Activated CD8-positive, alpha-beta memory T cell treated with anti-CD3 and anti-CD28 coated beads for 24 hours (primary cell): ENCODE data around the gene PLEKHM2.
"Not testable (repeated sequence)": the region's sequence is repeated elsewhere in the genome, so short reads cannot be mapped to it uniquely, and the experiment has no call there.

Experiments
- DNase-seq: peaks from one replicate; pipeline ENCODE4 v3.0.0-alpha.2; 2020

PLEKHM2 gene

GRCh38 chr1:15676688-15677661 is 7.1 kb upstream of the PLEKHM2 start:
- DNase-seq: peak; percentile 24

GRCh38 chr1:15678578-15678977 is 5.5 kb upstream of the PLEKHM2 start:
- peak; percentile 24 for DNase-seq

DNA sequence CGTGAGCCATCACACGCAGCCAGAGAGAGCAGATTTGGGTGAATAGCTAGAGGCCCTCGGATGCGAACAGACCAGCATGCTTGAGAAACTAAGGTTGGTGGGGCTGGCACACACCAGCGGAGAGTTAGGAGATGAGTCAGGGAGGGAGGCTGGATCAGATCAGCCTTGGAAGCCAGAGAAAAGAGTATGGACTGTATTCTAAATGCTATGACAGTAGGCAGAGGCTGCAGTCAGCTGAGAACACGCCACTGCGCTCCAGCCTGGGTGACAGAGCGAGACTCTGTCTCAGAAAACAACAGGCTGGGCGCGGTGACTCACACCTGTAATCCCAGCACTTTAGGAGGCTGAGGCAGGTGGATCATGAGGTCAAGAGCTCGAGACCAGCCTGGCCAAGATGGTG is 4.0 kb upstream of the PLEKHM2 start:
- no peak for DNase-seq

- DNase-seq: no peak
Observed at GRCh38 chr1:15680561-15681348, 3.4 kb upstream of the PLEKHM2 start.

DNA sequence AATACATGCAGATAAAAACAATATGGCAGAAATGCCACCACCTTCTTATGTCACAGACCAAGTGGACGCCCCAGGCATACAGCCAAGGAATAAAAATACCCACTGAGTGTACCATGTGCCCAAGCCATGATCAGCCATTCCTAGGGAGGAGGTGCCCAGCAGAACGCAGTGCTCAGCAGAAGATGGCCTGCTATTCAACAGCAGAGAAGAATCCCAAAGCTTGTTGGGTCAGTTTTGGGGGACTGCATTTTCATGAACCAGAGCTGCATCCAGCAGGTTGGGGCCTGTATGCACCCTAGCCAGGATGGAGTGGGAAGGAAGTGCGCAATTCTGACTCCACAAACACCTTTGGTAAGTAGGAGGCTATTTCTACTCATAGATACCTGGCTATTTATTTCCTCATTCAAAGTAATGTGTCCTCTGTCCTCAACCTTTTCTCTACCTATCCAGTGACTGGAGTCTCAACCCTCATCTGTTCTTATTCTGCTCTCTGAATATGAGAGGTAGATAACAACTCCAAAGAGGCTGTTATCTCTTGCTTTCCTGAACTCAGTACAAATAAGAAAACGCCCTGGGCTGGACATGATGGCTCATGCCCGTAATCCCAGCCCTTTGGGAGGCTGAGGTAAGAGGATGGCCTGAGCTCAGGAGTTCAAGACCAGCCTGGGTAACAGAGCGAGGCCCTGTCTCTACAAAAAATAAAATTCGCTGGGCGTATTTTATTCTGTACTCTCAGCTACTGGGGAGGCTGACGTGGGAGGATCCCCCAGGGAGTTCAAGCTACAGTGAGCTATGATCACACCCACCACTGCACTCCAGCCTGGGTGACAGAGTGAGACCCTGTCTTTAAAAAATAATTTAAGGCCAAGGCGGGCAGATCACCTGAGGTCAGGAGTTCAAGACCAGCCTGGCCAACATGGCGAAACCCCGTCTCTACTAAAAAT is 2.5 kb upstream of the PLEKHM2 start:
- DNase-seq: no peak

DNA sequence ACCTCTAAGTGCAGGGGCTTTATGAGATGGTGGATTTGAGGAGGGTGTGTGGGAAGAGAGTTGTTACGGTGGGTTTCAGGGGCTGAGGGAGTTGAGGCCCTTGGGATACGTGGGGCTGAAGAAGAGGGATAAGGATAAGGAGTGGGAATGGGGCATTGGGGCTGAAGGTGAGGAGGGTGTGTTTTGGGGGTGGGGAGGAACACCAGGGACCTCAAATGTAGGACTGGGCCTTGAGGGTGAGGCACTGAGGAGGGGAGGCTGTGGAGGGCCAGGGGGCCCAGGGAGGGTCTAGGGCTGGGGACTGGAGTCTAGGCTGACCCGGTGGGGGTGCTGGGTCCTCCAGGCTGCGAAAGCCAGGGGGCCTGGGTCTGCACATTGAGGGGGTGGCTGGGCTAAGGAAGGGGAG is 1.2 kb upstream of the PLEKHM2 start:
- no peak for DNase-seq

GRCh38 chr1:15683345-15684039 is 628 bp upstream of the PLEKHM2 start:
- no peak for DNase-seq

DNA sequence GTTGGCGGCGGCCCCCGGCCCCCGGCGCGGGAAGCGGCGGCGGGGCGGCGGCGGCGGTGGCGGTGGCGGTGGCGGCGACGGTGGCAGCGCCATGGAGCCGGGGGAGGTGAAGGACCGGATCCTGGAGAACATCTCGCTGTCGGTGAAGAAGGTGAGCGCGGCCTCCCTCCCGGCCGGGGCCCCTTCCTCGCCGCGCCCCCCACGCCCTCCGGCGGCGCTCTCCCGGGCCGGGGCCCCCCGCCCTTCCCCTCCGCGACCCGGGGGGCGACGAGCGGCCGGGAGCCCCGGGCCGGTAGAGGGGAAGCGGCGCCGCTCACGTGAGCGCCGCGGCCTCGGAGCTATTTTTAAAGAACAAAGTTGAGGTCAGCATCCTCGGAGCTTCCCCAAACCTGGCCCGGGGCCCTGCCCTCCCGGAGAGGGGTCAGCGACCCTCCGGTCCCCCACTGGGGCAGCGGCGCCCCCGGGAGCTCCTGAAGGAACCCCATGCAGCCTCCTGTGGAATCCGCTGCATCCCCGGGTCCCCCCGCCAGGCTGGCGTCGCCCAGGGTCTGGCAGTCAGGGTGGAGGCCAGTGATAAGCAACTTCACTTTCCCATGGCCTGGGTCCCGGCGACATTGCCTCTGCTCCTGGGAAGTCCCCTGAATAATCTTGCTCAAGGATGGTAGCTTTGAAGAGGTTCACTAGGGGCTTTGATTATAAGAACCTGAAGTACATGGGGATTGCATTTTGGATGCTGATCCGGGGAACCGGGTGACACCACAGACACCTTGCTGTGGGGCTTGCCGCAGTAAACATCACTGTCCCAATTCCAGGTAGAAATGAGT is 560 bp downstream of the PLEKHM2 start:
- peak; percentile 79 for DNase-seq

GRCh38 chr1:15685820-15686219 is 1.7 kb downstream of the PLEKHM2 start:
- DNase-seq: no peak

- DNase-seq: no peak
Observed at GRCh38 chr1:15687446-15687845, 3.3 kb downstream of the PLEKHM2 start.

GRCh38 chr1:15690317-15690716 is 6.2 kb downstream of the PLEKHM2 start:
- DNase-seq: no peak

GRCh38 chr1:15691434-15692032 is 7.4 kb downstream of the PLEKHM2 start:
- no peak for DNase-seq

DNA sequence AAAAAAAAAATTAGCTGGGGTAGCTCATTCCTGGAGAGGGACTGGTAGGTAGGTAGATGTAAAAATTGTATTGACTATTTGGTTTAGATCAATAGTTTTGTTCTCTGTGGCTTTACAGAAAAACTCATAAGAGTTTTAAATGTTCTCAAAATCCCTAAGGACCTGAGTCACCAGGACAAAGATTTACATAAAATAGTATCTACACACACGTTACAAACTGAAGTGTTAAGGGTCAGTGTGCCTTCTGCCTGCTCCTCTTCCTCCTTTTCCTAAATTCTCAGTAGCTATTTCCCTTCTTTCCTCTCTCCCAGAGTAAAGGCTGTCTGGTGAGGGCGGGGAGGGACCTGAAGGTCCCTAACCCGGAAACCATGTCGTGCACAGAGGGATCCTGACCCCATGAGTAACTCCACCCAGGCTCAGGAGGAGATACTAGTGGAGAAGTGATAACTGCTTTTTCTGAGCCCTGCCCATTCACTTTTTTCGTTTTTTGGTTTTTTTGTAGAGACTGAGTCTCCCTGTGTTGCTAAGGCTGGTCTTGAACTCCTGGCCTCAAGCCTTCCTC is 8.1 kb downstream of the PLEKHM2 start:
- DNase-seq: no peak

GRCh38 chr1:15693371-15693770 is 9.3 kb downstream of the PLEKHM2 start:
- no peak for DNase-seq

DNA sequence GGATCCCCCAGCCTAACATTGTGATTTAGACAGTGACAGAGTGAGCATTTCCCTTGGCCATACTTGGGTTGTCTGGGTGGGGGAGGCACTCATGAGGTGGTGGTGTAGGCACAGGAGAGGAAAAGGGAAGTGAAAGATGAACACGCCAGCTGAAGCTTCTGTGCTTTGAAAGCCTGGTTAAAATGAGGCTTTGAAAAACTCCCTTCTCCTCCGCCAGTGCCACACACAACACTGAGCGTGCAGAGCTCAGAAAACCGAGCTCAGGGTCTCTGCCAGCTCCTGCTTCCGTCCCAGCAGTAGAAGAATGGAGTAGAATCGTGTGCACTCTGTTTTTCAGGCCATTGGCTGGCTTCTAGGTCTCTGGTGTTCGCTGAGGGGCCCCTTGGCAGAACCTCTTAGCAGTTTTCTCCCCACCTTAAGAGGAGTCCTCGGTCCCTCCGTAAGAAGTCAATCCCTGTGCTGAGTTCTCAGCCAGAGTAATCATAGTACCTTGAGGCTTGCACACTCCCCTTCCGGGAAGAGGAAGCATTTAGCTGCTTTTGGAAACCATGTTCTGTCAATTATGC is 12.9 kb downstream of the PLEKHM2 start:
- peak; percentile 66 for DNase-seq

GRCh38 chr1:15698201-15698600 is 14.1 kb downstream of the PLEKHM2 start:
- DNase-seq: no peak

DNA sequence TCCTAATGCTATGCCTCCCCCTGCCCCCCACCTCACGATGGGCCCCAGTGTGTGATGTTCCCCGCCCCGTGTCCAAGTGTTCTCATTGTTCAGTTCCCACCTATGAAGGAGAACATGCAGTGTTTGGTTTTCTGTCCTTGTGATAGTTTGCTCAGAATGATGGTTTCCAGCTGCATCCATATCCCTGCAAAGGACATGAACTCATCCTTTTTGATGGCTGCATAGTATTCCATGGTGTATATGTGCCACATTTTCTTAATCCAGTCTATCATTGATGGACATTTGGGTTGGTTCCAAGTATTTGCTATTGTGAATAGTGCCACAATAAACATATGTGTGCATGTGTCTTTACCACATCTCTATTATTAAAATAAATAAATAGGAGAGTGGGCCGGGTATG is 15.2 kb downstream of the PLEKHM2 start:
- not testable (repeated sequence) for DNase-seq

GRCh38 chr1:15700508-15700907 is 16.4 kb downstream of the PLEKHM2 start:
- no peak for DNase-seq

DNA sequence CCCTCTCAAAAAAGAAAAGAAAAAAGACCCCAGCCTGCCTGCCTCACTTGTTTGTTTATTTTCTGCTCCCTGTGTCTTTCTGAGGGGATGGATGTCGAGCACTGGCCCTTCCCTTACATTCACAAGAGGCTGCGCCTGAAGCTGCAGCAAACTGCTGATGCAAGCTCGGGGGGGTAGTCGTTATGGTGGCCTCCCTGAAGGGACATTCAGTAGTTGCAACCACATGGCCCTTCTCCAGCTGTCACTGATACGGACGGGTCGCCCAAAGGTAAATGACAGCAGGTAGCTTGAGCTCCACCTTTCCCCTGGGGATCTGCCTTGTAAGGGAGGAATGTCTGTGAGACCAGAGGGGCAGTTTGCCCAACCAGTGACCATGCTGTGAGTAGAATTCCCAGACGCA is 17.7 kb downstream of the PLEKHM2 start:
- DNase-seq: no peak
